Coronary artery (tissue), 2 donors: ENCODE results near the gene LRRC59.
A peak's percentile ranks its signal among the peaks of the same experiment; 100 is the strongest.

Experiments used
- DNase-seq: peaks from one replicate; pipeline ENCODE4 v3.0.0-alpha.2; 2017; ENCODE audit warnings: low spot score
- H3K27ac ChIP-seq, 2 donors: fragments of 200-600 bp; sonication (generic); one replicate each; pipeline ENCODE4 v1.5.1; 2016 to 2019
- H3K4me3 ChIP-seq: fragments of 200-600 bp; sonication (generic); 2 replicates; pipeline ENCODE4 v1.5.1; 2016; ENCODE audit warnings: mild to moderate bottlenecking, moderate library complexity
- CTCF ChIP-seq: fragments of 200-600 bp; sonication (generic); IDR thresholded peaks from one replicate; pipeline ENCODE4 v1.5.1; 2019; ENCODE audit warnings: antibody characterized with exemption

The LRRC59 gene

GRCh38 chr17:50347117-50347893 lies 50.0 kb downstream of the LRRC59 start:
- DNase-seq: no peak
- peak overlapping the region in 1 of 2 donors; percentile 28 for H3K27ac ChIP-seq
- peak overlapping the region; percentile 99 for H3K4me3 ChIP-seq
- no peak for TF ChIP-seq CTCF

DNA sequence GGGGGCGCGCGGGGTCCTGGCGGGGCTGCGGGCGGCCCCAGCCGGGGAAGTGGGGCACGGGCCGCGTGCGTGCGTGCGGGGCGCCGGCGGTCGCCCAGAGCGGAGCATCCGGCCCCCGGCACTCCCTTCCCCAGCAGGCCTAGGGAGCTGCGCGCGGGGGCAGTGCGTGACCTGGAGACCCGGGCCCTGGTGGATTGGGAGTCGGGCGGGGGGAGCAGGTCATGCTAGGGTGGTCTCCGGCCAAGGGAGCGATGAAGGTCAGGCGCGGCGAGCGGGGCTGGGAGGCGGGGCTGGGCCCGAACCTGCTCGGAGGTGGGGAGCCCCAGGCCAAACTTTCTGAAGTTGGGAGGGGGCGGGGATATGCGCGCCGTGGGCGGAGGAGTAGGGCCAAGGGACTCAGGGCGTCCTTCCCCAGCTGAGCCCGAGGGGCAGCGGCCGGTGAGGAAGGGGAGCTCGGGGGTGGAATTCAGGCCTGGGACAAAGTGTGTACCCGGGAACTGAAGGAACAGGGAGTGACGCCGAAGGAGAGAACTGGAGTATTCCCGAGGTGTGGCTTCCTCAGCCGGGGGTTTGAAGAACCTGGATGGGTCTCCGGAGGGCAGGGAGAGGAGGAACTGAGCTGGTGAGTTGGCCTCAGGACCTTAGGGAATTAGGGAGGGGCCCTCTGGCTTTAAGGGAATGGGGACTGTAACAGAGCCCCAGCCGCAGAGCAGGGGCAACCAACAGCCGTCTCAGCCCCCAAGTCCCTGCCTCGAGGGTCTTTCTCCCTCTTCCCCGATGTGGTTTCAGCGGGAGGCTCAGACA lies 50.8 kb downstream of the LRRC59 start:
- DNase-seq: no peak
- TF ChIP-seq CTCF: no peak
- Histone ChIP-seq H3K4me3 (peak overlapping the region; percentile 99), H3K27ac (peak overlapping the region; percentile 28 to 79)

DNA sequence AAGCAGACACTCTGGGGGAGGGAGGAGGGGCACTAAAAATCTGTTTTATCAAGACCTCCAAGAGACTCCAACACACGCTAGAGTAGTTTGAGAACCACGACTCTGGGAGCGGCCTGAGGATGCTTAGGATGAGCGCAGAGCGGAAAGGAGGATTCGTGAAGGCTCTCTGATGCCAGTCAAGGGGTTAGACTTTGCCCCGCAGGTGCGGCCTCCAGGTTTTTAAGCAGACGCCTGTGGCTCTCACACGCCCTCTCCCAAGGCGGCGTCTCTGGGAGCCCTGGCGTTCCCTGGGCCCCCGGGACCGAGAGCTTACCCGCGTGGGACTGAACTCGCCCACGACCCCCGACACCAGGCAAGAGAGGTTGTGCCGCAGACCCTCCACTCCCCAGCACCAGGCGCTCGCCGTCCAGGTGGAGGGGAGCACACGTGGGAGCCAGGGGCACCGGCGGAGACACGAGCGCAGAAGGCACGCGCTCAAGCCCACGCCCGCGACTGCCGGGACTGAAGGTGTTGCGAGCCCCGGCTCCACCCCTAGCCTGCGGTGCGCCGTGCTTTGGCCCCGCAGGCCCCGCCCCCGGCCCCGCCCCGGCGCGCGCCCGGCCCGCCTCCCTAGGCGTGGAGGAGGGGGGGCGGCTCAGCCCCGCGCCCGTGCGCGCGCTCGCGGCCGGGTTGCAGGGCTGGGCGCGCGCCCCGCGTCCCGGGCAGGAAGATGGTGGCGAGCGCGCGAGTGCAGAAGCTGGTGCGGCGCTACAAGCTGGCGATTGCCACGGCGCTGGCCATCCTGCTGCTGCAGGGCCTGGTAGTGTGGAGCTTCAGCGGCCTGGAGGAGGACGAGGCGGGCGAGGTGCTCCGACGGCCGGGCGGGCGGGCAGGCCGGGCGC lies 51.7 kb downstream of the LRRC59 start, which contains the start of gene XYLT2:
Gene XYLT2 (plus strand): TSS at position 695 of the 881 bp plus-strand sequence. CDS start 15 bp downstream, at position 710.
- DNase-seq: no peak
- H3K27ac ChIP-seq: peak within 1 kb of the TSS; percentile 28 to 79
- H3K4me3 ChIP-seq: peak within 1 kb of the TSS; percentile 99
- TF ChIP-seq CTCF: no peak

DNA sequence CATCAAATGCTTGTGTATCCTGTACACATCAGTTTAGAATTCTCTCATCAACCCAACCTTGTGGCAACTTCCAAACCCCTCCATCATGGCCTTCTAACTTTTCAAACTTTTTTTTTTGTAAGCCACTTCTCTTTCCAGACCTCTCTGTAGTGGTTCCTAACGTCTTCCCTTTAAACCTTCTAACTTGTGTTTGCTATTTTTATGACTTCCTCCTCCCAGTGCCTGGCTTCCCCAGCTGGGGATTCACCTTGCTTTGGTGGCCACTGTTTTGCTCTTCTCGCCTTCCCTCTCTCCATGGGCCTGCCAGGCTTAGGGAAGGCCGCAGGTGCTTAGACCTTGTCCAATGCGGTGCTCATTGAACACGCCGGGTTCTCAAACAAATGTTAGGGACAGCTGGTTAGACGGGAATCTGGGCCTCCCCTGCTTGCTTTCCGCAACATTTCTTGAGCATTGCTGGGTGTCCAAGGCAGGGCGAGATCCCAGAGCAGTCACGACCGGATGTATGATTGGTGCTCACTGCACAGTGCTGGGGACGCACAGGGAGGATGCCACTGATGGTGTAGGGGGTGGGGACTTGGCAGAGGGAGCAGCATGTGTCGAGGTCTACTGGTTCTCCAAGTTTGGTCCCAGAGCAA lies 52.5 kb downstream of the LRRC59 start:
- TF ChIP-seq CTCF: no peak
- Histone ChIP-seq H3K27ac (no peak overlapping the region), H3K4me3 (no peak overlapping the region)
- DNase-seq: no peak

- no peak overlapping the region for H3K4me3 ChIP-seq
- DNase-seq: no peak
- H3K27ac ChIP-seq: no peak overlapping the region
- TF ChIP-seq CTCF: no peak
These were observed 57.9 kb downstream of the LRRC59 start for GRCh38 chr17:50339381-50339780.

- DNase-seq: no peak
- TF ChIP-seq CTCF: no peak
- Histone ChIP-seq H3K4me3 (no peak overlapping the region), H3K27ac (no peak overlapping the region)
These were observed 58.7 kb downstream of the LRRC59 start for GRCh38 chr17:50338645-50339044.
